Measurements from ENCODE around the gene GRIN2C.
A peak's percentile ranks its signal among the peaks of the same experiment; 100 is the strongest.

GRIN2C gene

GRCh38 chr17:74865504-74866197 lies 6.0 kb upstream of the GRIN2C start:
- TF ChIP-seq CTCF (IDR thresholded peaks at IDR 0.05; ENCODE audit: low read depth, low read length) = no peak
- H3K4me3 ChIP-seq (ENCODE audit: low read depth, low read length) = no peak overlapping the region

- H3K4me3 ChIP-seq (ENCODE audit: low read depth, low read length) = no peak overlapping the region
- TF ChIP-seq CTCF (IDR thresholded peaks at IDR 0.05; ENCODE audit: low read depth, low read length) = peak; percentile 96
Measured at GRCh38 chr17:74864866-74865395, 5.2 kb upstream of the GRIN2C start.

- TF ChIP-seq CTCF (IDR thresholded peaks at IDR 0.05; ENCODE audit: low read depth, low read length) = no peak
- H3K4me3 ChIP-seq (ENCODE audit: low read depth, low read length) = no peak overlapping the region
Measured at GRCh38 chr17:74864297-74864865, 4.7 kb upstream of the GRIN2C start.

GRCh38 chr17:74863420-74864296 lies 4.0 kb upstream of the GRIN2C start:
- no peak overlapping the region for H3K4me3 ChIP-seq (ENCODE audit: low read depth, low read length)
- TF ChIP-seq CTCF (IDR thresholded peaks at IDR 0.05; ENCODE audit: low read depth, low read length) = no peak

- H3K4me3 ChIP-seq (ENCODE audit: low read depth, low read length) = no peak overlapping the region
- TF ChIP-seq CTCF (IDR thresholded peaks at IDR 0.05; ENCODE audit: low read depth, low read length) = no peak
Measured at GRCh38 chr17:74862919-74863318, 3.2 kb upstream of the GRIN2C start.

GRCh38 chr17:74862108-74862901 lies 2.6 kb upstream of the GRIN2C start:
- peak; percentile 60 for TF ChIP-seq CTCF (IDR thresholded peaks at IDR 0.05; ENCODE audit: low read depth, low read length)
- no peak overlapping the region for H3K4me3 ChIP-seq (ENCODE audit: low read depth, low read length)
